ENCODE results near the gene PRKCI. TPM values are rescaled to one million over a fixed set of nuclear protein-coding genes. Genes with fewer than 3 reads are reported as not detected.

The PRKCI gene
- total RNA-seq, 1 experiment from 2014 or later = 25.2 TPM

GRCh38 chr3:170337420-170337819 lies 115.2 kb downstream of the PRKCI start:
- Histone ChIP-seq H3K9me3 (ENCODE audit: control insufficient read depth in 1 of 2, insufficient read depth in 1 of 2, low read depth in 1 of 2, low read length in 2 of 2) (peaks cover 4 to 5% of the 10 kb centered on the region in 2 experiments; a peak in 2 of 4 replicates), H3K79me2 (ENCODE audit: insufficient read depth, low read length) (no peaks in the 10 kb centered on the region), H2AFZ (ENCODE audit: low read depth, low read length, poor library complexity, severe bottlenecking) (no peak overlapping the region), H4K20me1 (ENCODE audit: insufficient read depth) (no peaks in the 10 kb centered on the region), H3K9me2 (ENCODE audit: insufficient read depth) (no peaks in the 10 kb centered on the region), H3K4me1 (ENCODE audit: control insufficient read depth in 1 of 2, insufficient read depth in 2 of 2, low read length in 2 of 2) (peaks cover 4 to 9% of the 10 kb centered on the region in 2 experiments; a peak in 3 of 4 replicates), H3K27me3 (ENCODE audit: insufficient read depth, low read length) (no peaks in the 10 kb centered on the region), H3K4me3 (replicated peaks in 1 of 2; ENCODE audit: low read depth in 1 of 2, low read length in 2 of 2) (no peak overlapping the region), H3K4me2 (ENCODE audit: low read length) (no peak overlapping the region), H3K9ac (ENCODE audit: low read length) (no peak overlapping the region), H3K36me3 (ENCODE audit: control insufficient read depth in 1 of 2, insufficient read depth in 2 of 2, low read length in 2 of 2) (no peaks in the 10 kb centered on the region), H3K27ac (ENCODE audit: low read depth, low read length) (no peak overlapping the region)
- TF ChIP-seq ATF3 (IDR thresholded peaks at IDR 0.05) = no peak
- no peak for TF ChIP-seq ZBTB33 (IDR thresholded peaks at IDR 0.05; ENCODE audit: extremely low read depth, insufficient replicate concordance, low read length)
- TF ChIP-seq YY1 (IDR thresholded peaks at IDR 0.05; ENCODE audit: extremely low read depth, insufficient replicate concordance, low read depth, low read length) = no peak
- no peak for TF ChIP-seq ZNF274 (IDR thresholded peaks at IDR 0.05; ENCODE audit: low read depth, low read length)
- no peak for TF ChIP-seq FOSL1 (IDR thresholded peaks at IDR 0.05; ENCODE audit: low read depth)
- no peak for TF ChIP-seq EGR1 (IDR thresholded peaks at IDR 0.05; ENCODE audit: low read depth)
- TF ChIP-seq EZH2 (IDR thresholded peaks at IDR 0.05) = no peak
- no peak for TF ChIP-seq SRF (IDR thresholded peaks at IDR 0.05; ENCODE audit: low read depth)
- no peak for TF ChIP-seq SP1 (IDR thresholded peaks at IDR 0.05; ENCODE audit: low read depth)
- TF ChIP-seq ZFX (IDR thresholded peaks at IDR 0.05) = no peak
- no peak for TF ChIP-seq REST (IDR thresholded peaks at IDR 0.05; ENCODE audit: low read depth)
- no peak for TF ChIP-seq RAD21 (IDR thresholded peaks at IDR 0.05; ENCODE audit: low read depth)
- ChIA-PET RAD21 (ENCODE audit: low non-redundant PET in 1 of 2, low total read pairs in 2 of 2, uncharacterized antibody in 2 of 2, unreplicated experiment in 2 of 2) (no interaction called here), CTCF (no interaction called here), POLR2A (no interaction called here)
- DNase-seq (ENCODE audit: low read depth, low spot score) (no peak), ATAC-seq (no peak)
- BruUV-seq (replicated peaks) = no TSS peak
- intact Hi-C loops (cut with micrococcal nuclease) = no loop called here

All from HCT116 (cell line).